ENCODE measurements around the gene PTPRD.

DNA sequence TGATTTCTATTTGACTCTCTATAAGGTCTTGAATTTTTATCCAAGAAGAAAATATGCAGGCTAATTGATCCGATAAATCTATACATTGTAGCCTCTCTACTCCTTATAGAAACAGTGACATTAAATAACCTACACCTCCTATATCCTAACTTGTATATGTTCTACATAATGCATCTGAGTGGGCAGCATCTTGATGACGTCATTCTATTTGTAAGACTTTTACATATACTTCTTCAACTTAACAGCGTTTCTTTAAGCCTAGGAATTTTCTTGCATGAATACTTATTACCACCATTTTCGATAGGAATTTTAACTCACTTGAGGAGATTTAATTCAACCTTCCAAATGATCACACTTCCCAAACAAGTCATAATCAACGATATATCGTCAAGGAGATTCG, 869.0 kb downstream of the PTPRD start:
- TF ChIP-seq POLR2A (IDR thresholded peaks at IDR 0.05) (no peak), CTCF (IDR thresholded peaks at IDR 0.05 in 8 of 11, conservative IDR thresholded peaks at IDR 0.05 in 3 of 11) (no peak), POLR2AphosphoS5 (IDR thresholded peaks at IDR 0.05) (no peak)
